Right renal cortex interstitium (tissue), 3 donors: ENCODE data around the gene UBE2O. TPM values are rescaled to one million over a fixed set of nuclear protein-coding genes. Genes with fewer than 3 reads are reported as not detected.
"Not testable (repeated sequence)": the region's sequence is repeated elsewhere in the genome, so short reads cannot be mapped to it uniquely, and the experiment has no call there.

Experiments used
- DNase-seq, 3 donors: peaks; one replicate each; pipeline ENCODE4 v3.0.0-alpha.2; 2013; ENCODE audit warnings: low read depth in 3 of 3, low spot score in 2 of 3
- polyA plus RNA-seq, 3 donors: library from polyadenylated mRNA; unstranded; fragments of 120-200 nt; gene quantifications; one replicate each; pipeline ENCODE4 v1.2.1, GENCODE V29; 2013; ENCODE audit not compliant: insufficient read length in 3 of 3

UBE2O gene
- polyA plus RNA-seq, 3 donors = 23.6 to 26.5 (median 25.1) TPM

GRCh38 chr17:76381633-76382350, 71.2 kb downstream of the UBE2O start:
- DNase-seq = no peak

- no peak for DNase-seq
Measured at GRCh38 chr17:76379646-76380376, 73.1 kb downstream of the UBE2O start.

- DNase-seq = no peak
Measured at GRCh38 chr17:76379275-76379641, 73.7 kb downstream of the UBE2O start.

GRCh38 chr17:76378548-76379274, 74.2 kb downstream of the UBE2O start:
- no peak for DNase-seq

- no peak for DNase-seq
Measured at GRCh38 chr17:76376318-76377133, 76.4 kb downstream of the UBE2O start.

GRCh38 chr17:76371656-76372628, 81.0 kb downstream of the UBE2O start:
- DNase-seq = no peak

GRCh38 chr17:76370261-76370993, 82.5 kb downstream of the UBE2O start:
- DNase-seq = no peak

- DNase-seq = no peak
Measured at GRCh38 chr17:76369804-76370203, 83.1 kb downstream of the UBE2O start.

- no peak for DNase-seq
Measured at GRCh38 chr17:76369379-76369778, 83.6 kb downstream of the UBE2O start.

GRCh38 chr17:76368545-76368944, 84.4 kb downstream of the UBE2O start:
- DNase-seq = no peak

GRCh38 chr17:76367642-76368041, 85.3 kb downstream of the UBE2O start:
- no peak for DNase-seq

- DNase-seq = no peak
Measured at GRCh38 chr17:76366247-76366646, 86.7 kb downstream of the UBE2O start.

- DNase-seq = no peak
Measured at GRCh38 chr17:76365256-76365903, 87.6 kb downstream of the UBE2O start.

- DNase-seq = no peak
Measured at GRCh38 chr17:76363107-76363842, 89.7 kb downstream of the UBE2O start.

- DNase-seq = no peak
Measured at GRCh38 chr17:76360461-76360860, 92.5 kb downstream of the UBE2O start.

- DNase-seq = not testable (repeated sequence)
Measured at GRCh38 chr17:76359776-76360175, 93.2 kb downstream of the UBE2O start.

- DNase-seq = no peak
Measured at GRCh38 chr17:76359375-76359774, 93.6 kb downstream of the UBE2O start.
